Activated T-cell treated with anti-CD3 and anti-CD28 coated beads, Interleukin-2, amount 50 U/mL, for 1 hour (primary cell): ENCODE data around the gene DNAH9.

Experiments
- DNase-seq: peaks from one replicate; pipeline ENCODE4 v3.0.0-alpha.2; 2020

Gene DNAH9

DNA sequence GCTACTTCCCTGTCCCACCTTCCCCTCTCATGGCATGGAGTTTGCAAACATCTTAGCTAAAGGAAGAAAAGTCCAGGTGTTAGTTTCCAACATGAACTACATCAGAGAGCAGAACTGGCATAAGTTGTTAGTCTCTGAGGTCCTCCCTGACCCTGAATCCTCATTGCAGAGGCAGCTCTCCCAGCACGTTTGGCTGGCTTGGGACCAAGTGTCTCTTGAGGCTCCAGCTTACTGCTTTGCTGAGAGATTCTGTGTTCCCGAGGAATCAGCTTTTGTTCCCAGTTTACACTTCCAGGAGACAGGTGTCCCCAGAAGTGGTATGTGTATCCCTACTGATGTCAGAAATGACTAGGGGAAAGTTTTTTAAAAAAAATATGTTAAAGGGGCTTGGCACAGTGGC is 14.7 kb downstream of the DNAH9 start:
- no peak for DNase-seq

DNA sequence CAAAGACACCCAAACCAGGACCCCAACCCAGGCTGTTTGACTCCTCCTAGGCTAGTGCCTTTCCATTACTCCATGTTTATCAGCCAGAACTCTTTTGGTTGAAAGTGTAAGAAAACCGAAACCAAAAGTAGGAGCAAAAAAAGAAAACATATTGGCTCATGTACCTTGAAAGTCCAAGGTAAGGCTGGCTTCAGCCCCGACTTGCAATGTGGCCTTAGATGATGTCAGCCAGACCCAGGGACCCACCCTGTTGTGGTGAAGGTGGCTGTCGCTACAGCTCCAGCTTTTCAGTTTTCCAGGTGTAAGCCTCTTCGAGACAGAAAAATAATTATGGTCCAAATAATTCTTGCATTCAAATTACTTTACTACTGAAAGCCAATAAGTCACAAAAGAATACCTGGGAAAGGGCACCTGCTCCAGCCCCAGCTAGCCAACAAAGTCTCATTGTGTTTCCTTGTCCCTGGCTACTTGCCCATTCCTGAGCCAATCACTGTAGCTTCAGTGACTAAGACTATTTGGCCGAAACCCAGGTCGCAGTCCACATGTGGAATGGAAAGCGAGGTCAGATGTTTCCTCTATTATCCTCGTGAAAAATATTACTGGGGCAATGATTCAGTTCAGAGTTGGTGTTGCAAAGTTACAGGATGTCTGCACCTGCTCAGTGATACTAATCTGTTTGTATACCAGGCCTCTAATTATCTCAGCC is 20.7 kb downstream of the DNAH9 start:
- DNase-seq, result no peak

DNA sequence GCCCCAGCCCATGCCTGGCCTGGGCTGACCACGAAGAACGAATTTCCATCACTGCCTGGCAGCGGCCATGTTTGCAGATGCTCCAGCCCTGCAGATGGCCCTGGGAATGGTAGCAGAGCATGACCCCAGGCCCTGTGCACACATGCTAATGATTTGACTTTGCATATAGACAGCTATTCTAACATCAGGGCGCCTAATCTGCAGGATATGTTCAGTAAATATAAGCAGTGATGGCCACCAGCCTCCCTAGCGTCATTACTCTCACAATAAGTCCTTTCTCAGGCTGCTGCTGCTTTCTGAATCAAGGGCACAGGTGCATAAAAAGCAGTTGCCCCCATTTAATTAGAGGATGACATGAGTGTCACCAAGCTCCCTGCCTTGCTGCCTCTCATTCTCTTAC is 24.2 kb downstream of the DNAH9 start:
- DNase-seq, result no peak

DNA sequence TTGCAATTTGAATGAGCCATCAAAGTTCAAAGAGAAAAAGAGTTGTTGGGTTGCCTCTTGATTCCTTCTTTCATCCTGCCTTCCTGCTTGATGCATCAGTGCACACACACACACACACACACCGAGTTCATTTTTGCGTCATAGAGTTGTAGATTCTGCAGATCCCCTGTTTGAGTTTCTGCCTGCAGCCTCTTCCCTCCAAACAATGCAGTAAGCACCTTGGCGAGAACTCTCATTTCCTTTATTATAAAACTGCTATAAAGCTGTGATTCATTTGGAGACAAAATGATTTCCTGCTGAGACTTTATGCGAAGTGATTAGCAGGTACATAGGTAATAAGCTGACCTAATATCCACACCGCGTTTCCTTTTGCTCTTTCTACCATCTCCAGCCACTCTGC is 26.7 kb downstream of the DNAH9 start:
- no peak for DNase-seq

DNA sequence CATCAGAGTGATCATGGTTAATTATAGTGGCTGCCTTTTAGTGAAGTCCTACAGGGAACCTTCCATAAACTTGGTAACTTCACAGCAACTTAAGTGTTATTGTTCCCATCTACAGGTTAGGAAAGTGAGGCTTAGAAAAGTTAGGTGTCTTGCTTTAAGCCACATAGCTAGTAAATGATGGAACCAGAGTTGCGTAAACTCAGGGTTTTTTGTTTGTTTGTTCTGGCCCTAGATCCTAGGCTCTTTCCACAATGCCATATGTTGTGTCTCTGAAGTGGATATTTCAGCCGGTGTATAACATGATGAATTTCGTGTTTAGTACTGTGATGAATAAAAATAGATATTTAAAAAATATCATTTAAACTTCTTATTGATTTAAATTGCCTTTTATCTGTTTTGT is 27.6 kb downstream of the DNAH9 start:
- no peak for DNase-seq

DNA sequence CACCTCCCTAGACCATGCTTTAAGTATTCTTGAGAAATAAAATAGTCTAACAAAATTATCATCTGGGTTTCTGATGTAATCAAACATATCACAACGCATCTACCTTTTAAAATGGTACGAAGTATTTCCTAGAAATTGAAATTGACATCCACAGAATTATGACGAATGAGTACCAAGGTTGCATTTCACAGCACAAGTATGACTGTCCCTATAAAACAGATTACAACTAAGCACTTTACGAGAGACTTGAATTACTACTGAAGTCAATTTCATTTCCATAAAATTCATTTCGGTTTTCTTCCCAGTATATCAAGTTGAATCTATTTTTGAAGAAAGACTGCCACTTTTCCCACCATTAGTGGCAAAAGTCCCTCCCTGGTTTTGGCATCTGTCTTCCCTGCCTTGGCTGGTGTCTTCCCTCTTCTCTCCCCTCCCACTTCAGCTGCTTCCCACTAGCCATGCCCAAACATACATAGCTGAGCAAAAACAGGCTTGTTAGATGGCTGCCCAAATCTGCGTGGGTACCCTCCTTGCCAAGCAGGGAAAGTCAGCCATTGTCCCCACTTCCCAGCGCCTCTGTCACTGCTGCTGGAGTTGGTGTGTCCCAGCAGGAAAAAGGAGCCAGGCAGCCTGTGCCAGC is 29.2 kb downstream of the DNAH9 start:
- DNase-seq, result no peak

DNA sequence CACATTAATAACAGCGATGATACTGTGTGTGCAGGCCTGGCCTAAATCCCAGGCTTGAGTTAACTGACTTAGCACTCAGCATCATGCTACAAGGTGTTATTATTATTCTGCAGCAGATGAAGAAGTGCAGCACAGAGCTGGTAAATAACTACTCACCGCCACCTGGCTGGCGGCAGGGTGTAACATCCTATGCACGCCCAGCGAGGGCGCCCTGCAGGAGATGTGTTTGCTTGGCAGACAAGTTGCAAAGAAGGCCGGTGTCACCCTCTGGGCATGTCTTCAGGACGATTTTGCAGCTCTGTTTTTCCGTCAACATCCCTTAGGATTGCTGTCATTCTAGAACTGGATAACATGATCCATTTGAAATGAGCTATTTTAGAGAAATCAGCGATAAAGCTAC is 30.1 kb downstream of the DNAH9 start:
- DNase-seq, result no peak

DNA sequence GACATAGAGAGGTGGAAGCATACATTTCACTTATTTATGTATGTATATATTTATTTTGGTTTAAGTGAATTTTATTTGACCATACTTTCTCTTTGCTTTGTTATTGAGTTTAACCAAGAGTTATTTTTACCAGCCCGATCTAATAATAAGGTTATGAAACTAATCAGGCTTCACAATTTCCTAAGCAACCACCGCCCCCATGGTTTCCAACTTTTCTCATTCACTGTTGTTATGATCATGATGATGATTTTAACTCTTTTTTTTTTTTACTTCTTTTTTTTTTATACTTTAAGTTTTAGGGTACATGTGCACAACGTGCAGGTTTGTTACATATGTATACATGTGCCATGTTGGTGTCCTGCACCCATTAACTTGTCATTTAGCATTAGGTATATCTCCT is 30.6 kb downstream of the DNAH9 start:
- no peak for DNase-seq

DNA sequence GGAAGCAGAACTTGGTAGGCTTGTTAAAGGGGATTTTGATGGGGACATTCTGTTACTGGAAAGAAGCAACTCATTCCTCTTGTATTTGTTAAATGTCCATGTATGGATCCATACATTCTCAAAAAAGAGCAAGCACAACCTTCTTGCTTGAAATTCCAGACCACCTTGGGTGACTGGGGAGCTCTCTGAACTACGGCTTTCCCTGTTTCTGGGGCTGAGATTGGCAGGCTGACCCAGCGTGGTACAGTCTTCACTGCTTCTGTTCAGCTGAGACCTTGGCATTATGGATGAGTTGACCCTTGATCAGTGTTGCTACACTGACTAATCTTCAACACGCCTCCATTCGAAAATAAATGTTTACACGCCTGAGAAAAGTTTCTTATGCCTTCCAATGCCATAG is 38.5 kb downstream of the DNAH9 start:
- DNase-seq, result no peak

DNA sequence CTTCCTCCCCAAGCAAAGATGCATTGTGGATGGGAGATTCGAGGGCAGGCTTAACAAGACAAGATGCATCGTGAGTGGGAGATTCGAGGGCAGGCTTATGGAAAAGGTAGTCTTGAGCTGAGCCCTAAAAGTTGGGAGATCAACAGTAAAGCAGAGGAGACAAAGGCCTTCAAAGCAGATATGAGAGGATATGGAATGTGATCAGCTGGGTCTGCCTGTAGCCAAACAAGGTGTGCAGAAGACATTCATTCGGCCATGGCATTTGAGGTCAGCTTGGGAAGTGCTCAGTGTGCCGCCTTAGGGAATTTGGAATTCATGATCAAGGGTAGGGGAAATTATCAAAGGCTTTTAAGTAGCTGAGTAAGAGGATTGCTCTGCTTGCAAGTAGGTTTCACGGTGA is 39.5 kb downstream of the DNAH9 start:
- no peak for DNase-seq

DNA sequence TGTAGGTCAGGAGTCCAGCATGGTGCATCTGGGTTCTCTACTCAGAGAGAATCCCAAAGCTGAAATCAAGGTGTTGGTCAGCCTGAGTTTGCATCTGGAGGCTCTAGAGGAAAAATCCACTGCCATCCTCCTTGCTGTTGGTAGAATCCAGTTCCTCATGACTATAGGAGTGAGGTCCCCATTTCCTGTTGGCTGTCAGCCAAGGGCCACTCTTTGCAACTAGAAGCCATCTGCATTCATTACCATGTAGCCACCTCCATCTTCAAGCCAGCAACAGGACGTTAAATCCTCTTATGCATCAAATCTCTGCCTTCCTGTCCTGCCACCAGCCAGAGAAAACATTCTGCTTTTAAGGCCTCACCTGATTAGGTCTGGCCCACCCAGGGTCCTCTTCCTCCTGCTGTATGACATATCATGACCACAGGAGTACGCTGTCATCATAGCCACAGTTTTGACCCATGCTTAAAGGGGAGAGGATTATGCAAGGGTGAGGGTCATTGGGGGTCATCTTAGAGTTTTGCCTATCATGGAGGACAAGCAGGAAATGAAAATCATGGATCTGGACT is 40.5 kb downstream of the DNAH9 start:
- no peak for DNase-seq

DNA sequence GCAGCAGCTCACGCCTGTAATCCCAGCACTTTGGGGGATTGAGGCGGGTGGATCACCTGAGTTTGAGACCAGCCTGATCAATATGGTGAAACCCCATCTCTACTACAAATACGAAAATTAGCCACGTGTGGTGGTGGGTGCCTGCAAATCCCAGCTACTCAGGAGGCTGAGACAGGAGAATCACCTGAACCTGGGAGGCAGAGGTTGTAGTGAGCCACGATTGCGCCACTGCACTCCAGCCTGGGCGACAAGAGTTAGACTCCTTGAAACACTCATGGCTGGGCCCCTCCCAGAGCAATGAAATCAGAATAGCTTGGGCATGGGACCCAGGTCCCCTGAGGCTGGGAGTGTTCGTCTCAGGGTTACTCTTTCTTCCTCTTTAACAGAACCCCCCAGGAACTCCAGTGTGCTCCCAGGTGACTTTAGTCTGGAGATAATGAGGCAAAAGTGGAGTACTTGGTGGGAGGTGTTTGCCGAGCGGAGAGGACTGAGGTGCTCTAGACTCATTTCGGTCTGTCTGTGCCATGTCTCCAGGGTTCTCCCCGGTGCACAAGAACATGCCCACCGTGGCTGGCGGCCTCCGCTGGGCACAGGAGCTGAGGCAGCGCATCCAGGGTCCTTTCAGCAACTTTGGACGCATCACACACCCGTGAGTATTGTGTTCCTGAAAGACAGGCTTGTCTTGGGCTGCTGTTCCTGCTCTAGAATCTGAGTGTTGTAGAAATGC is 41.6 kb downstream of the DNAH9 start:
- DNase-seq, result no peak

DNA sequence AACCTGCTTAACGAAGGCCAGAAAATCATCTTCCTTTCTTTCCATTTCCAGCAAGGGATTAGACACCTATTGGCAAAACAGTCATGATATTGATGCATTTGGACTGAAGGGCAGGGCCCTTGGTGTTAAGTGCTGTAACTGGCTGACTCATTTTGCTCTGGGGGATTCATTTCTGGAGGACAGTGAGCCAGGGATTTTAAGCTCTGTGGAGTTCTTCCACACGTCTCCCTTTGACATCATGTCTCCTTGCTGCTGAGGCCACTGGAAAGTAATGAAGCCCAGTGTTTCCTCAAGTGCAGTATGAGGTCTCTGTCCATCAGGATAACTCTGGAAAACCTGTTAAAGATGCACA is 42.2 kb downstream of the DNAH9 start:
- no peak for DNase-seq

DNA sequence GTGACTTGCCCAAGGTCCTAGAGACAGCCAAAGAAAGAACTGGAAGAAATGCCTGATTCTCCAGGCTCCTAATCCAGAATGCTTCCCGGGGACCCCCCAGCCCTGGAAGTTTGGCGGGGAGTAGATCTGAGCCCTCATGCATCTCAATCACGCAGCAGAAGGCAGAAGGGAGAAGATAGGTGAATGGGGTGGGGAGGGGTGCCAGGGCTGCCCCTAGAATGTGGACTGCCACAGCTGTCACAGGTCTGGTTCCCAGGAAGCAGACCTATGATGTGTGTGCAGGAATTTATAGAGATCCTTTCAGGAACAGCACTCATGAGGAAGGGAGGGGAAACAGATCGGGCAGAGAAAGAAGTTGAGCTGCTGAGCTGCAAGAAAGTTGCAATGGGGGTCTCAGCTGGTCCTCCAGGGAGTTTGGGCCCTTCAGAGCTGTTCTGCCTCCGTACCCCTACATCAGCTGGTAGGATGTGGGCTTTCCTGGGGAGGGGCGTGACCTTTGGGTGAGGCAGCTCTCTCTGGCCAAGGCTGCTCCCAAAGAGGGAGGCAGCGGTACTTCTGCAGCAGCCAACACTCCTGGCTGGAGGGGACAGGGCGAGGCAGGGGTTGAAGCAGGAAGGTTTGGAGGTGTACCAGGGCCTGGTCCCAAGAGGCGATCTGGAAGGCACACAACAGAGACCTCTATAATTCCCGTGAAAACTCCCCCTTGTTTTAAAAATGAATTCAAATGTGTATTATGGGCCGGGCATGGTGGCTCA is 43.4 kb downstream of the DNAH9 start:
- DNase-seq, result no peak

DNA sequence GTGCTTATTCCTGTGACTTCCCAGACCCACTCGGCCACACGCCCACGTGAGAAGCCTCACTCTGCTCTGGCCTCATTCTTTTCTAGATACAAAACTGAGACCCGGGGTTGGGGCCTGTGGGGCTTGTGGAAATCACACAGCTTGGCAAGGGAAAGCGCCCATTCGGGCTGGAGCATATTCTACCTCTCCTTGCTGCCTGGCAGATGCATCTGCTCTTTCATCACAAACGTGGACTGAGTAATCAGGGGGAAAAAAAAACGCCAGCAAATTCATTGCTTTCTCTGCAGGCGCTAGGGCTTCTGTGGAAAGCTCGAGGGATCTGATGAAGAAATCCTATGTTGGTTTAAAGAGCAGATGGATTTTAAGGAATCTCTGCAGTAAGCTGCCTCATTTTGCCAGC is 44.4 kb downstream of the DNAH9 start:
- no peak for DNase-seq

DNA sequence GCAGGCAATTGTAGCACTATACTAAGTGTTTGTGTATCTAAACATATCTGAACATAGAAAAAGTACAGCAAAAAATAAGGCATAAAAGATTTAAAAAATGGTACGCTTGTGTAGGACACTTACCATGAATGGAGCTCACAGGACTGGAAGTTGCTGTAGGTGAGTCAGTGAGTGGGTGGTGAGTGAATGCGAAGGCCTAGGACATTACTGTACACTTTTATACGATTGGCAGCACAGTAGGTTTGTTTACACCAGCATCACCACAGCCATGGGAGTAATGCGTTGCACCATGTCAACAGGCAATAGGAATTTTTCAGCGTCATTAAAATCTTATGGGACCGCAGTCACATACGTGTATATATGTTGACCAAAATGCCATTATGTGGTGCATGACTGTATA is 45.6 kb downstream of the DNAH9 start:
- no peak for DNase-seq

DNA sequence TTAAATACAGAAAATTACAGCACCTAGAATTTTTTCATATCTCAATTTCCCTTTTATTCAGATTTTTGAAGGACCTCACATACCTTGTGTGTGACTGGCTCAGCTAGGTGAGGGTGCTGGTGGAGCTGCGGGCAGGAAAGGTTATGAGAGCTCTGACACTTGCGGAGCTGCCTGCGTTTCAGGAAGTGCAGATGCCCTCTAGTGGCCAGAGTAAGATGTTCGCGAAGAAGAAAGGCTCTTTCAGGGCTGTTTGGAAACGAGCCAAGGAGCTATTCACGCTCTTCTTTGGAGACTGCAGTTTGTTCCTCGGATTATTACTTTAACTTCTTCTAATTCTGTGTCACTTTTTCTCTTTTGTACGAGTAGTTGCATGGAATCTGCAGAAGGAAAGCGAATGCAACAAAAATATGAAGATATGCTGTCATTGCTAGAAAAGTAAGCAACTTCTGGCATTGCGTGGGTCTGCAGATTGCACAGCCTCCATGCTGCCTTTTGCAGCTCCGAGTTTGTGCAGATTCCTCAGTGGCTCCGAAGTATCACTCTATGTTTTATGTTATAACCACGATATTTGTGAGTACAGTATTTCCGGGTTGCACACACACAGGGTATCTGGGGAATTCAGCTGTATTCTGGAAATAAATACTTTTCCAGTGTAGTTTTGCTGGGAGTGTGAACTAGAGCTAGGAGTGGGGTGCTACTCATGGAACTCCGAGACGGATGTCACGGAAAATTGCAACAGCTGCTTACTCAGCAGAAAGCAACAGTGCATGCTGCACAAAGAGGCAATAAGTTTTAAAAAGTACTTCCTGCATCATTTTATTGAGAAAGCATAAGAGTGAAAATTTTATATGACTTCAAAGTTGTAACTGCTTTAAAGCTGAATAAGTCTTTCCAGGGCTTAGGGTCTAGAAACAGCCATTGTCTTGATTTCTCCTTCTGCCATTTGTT is 46.3 kb downstream of the DNAH9 start:
- DNase-seq, result no peak

DNA sequence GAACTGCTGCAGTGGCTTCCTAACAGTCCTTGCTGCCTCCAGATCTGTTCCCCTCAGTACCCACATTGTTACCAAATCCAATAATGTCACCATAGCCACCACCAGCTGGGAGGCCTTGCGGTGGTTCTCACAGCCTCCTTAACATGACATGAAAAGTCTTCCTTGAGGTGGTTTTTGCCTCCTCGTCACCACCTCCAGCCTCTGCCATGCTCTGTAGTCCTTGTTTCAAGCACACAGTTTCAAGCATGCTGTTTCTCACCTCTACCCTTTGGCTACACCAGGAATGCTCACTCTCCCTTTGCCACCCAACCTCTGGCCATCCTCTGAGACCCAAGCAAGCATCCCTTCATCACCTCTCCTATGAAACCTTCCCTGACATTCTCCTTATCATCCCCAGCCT is 47.2 kb downstream of the DNAH9 start:
- no peak for DNase-seq

DNA sequence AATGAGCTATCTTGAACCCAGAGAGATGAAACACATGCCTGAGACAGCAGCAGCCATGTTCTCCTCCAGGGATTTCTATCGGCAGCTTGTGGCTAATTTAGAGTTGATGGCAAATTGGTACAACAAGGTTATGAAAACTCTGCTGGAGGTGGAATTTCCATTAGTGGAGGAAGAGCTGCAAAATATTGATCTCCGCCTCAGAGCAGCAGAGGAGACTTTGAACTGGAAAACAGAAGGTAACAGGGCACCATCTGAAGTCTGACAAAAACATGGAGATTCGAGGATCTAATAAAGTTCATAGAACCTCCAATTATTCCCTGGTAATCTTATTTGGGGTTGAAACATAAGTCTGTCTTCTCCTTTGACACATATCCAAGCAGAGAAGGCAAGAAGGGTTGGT is 52.8 kb downstream of the DNAH9 start:
- DNase-seq, result no peak

DNA sequence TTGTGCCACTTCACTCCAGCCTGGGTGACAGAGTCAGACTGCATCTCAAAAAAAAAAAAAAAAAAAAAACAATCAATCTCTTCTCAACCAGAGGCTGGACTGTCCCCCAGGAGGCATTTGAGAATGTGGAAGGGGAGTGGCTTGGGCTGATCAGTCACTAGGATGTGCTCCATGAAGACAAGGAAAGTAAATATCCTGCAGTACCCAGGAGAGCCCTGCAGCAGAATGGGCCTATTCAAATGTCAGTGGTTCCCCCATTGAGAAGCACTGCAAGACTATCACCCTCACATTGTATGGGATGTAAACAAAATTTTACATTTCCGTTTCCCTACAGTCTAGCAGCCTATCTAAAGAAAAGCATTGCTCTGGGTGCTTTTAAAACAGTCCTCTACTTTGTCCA is 70.3 kb downstream of the DNAH9 start:
- DNase-seq, result no peak

DNA sequence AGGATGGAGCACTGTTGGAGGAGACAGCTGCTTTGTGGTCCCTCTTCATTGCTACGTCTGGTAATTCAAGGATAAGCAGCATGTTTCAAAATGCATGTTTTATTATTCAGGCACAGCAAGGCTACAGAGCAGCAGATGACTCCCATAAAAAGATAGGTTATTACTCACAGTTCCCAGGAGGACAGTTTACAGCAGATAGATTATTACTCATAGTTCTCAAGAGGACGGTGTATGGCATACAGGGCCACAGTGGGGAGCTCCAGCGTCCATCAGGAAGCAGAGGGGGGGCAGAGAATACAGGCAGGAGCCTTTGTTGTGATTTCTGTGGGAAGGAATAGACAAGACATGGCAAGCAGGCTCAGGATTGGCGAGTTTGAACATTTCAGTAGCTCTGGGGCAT is 72.9 kb downstream of the DNAH9 start:
- DNase-seq, result no peak

DNA sequence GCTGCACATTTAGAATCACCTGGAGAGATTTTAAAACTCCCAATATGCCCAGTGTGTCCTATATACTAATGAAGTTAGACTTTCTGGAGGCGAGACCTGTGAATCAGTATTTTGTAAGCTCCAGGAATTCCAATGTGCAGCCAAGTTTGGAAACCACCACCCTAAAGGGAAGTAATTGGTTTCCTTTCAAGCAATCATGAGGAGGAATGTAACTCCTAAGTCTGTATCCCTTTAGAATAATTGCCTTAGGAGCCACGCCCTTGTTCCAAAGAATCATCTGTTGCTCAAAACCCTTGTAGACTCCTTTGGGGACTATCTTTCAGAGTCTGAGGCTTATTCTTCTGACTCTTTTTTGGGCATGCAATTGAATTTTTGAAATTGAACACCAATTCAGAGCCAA is 84.4 kb downstream of the DNAH9 start:
- no peak for DNase-seq
